ENCODE results near the gene CERT1.

Gene CERT1

GRCh38 chr5:75331095-75332090, 180.0 kb downstream of the CERT1 start:
- no peak for DNase-seq (ENCODE audit: low read depth, low spot score)
- no peak overlapping the region for H3K27ac ChIP-seq

- no peak overlapping the region for H3K27ac ChIP-seq
- no peak for DNase-seq (ENCODE audit: low read depth, low spot score)
Measured at GRCh38 chr5:75330404-75330803, 181.0 kb downstream of the CERT1 start.
